HUES48 (cell line): Measurements from ENCODE around the gene DAB1.

ENCODE experiments used
- H3K27ac ChIP-seq: one replicate; pipeline ENCODE4 v1.7.0; 2013; ENCODE audit warnings: low read depth, low read length, inconsistent platforms
- H3K27me3 ChIP-seq: 2 replicates; pipeline ENCODE4 v1.6.1; 2013; ENCODE audit warnings: mild to moderate bottlenecking, low read length; ENCODE audit not compliant: control insufficient read depth, insufficient read depth
- H3K36me3 ChIP-seq: 2 replicates; pipeline ENCODE4 v1.6.1; 2013; ENCODE audit warnings: low read length; ENCODE audit not compliant: control insufficient read depth, insufficient read depth
- H3K4me1 ChIP-seq: 2 replicates; pipeline ENCODE4 v1.6.1; 2013; ENCODE audit warnings: mild to moderate bottlenecking, low read length; ENCODE audit not compliant: control insufficient read depth, insufficient read depth
- H3K4me3 ChIP-seq: 2 replicates; pipeline ENCODE4 v1.5.1; 2013; ENCODE audit warnings: mild to moderate bottlenecking, low read depth, low read length
- H3K9ac ChIP-seq: 2 replicates; pipeline ENCODE4 v1.6.1; 2013; ENCODE audit warnings: mild to moderate bottlenecking, low read depth, low read length, moderate library complexity
- H3K9me3 ChIP-seq: 2 replicates; pipeline ENCODE4 v1.6.1; 2013; ENCODE audit warnings: low read length; ENCODE audit not compliant: control insufficient read depth, insufficient read depth

The DAB1 gene

GRCh38 chr1:56966698-56966999 lies 457.2 kb downstream of the DAB1 start:
- Histone ChIP-seq H3K4me1 (no peaks in the 10 kb centered on the region), H3K36me3 (no peaks in the 10 kb centered on the region), H3K4me3 (no peak overlapping the region), H3K27me3 (no peaks in the 10 kb centered on the region), H3K9ac (no peak overlapping the region), H3K27ac (no peak overlapping the region), H3K9me3 (no peaks in the 10 kb centered on the region)

GRCh38 chr1:56965916-56966697 lies 457.8 kb downstream of the DAB1 start, which contains the start of gene C8B:
C8B (minus strand) TSS chr1:56966015; CDS start chr1:56965948, 67 bp downstream.
- no peaks in the 10 kb centered on the region for H3K27me3 ChIP-seq
- H3K4me3 ChIP-seq = no peak within 1 kb of the TSS
- no peaks in the 10 kb centered on the region for H3K9me3 ChIP-seq
- no peaks in the 10 kb centered on the region for H3K4me1 ChIP-seq
- H3K27ac ChIP-seq = no peak within 1 kb of the TSS
- no peaks in the 10 kb centered on the region for H3K36me3 ChIP-seq
- H3K9ac ChIP-seq = no peak within 1 kb of the TSS

- no peak overlapping the region for H3K9ac ChIP-seq
- no peaks in the 10 kb centered on the region for H3K36me3 ChIP-seq
- no peaks in the 10 kb centered on the region for H3K27me3 ChIP-seq
- H3K4me1 ChIP-seq = no peaks in the 10 kb centered on the region
- H3K4me3 ChIP-seq = no peak overlapping the region
- H3K9me3 ChIP-seq = no peaks in the 10 kb centered on the region
- H3K27ac ChIP-seq = no peak overlapping the region
Measured at GRCh38 chr1:56965191-56965590, 458.7 kb downstream of the DAB1 start.

- Histone ChIP-seq H3K4me3 (no peak overlapping the region), H3K9me3 (no peaks in the 10 kb centered on the region), H3K27ac (no peak overlapping the region), H3K27me3 (no peaks in the 10 kb centered on the region), H3K36me3 (no peaks in the 10 kb centered on the region), H3K4me1 (no peaks in the 10 kb centered on the region), H3K9ac (no peak overlapping the region)
Measured at GRCh38 chr1:56964349-56965017, 459.4 kb downstream of the DAB1 start.

GRCh38 chr1:56963667-56964066 lies 460.2 kb downstream of the DAB1 start:
- H3K9me3 ChIP-seq = no peaks in the 10 kb centered on the region
- no peak overlapping the region for H3K4me3 ChIP-seq
- no peaks in the 10 kb centered on the region for H3K4me1 ChIP-seq
- no peaks in the 10 kb centered on the region for H3K27me3 ChIP-seq
- H3K27ac ChIP-seq = no peak overlapping the region
- H3K36me3 ChIP-seq = no peaks in the 10 kb centered on the region
- no peak overlapping the region for H3K9ac ChIP-seq

GRCh38 chr1:56961426-56961825 lies 462.4 kb downstream of the DAB1 start:
- Histone ChIP-seq H3K9me3 (no peaks in the 10 kb centered on the region), H3K27me3 (no peaks in the 10 kb centered on the region), H3K36me3 (no peaks in the 10 kb centered on the region), H3K27ac (no peak overlapping the region), H3K4me1 (no peaks in the 10 kb centered on the region), H3K4me3 (no peak overlapping the region), H3K9ac (no peak overlapping the region)

- Histone ChIP-seq H3K27me3 (no peaks in the 10 kb centered on the region), H3K9ac (no peak overlapping the region), H3K4me3 (no peak overlapping the region), H3K36me3 (no peaks in the 10 kb centered on the region), H3K27ac (peak overlapping the region; percentile 32), H3K4me1 (no peaks in the 10 kb centered on the region), H3K9me3 (no peaks in the 10 kb centered on the region)
Measured at GRCh38 chr1:56958526-56958925, 465.3 kb downstream of the DAB1 start.

GRCh38 chr1:56957931-56958330 lies 465.9 kb downstream of the DAB1 start:
- H3K4me1 ChIP-seq = no peaks in the 10 kb centered on the region
- no peaks in the 10 kb centered on the region for H3K36me3 ChIP-seq
- no peak overlapping the region for H3K27ac ChIP-seq
- no peak overlapping the region for H3K4me3 ChIP-seq
- no peak overlapping the region for H3K9ac ChIP-seq
- H3K9me3 ChIP-seq = no peaks in the 10 kb centered on the region
- H3K27me3 ChIP-seq = no peaks in the 10 kb centered on the region

- Histone ChIP-seq H3K9ac (no peak overlapping the region), H3K4me1 (no peaks in the 10 kb centered on the region), H3K36me3 (no peaks in the 10 kb centered on the region), H3K27ac (no peak overlapping the region), H3K9me3 (no peaks in the 10 kb centered on the region), H3K27me3 (no peaks in the 10 kb centered on the region), H3K4me3 (no peak overlapping the region)
Measured at GRCh38 chr1:56954664-56955063, 469.2 kb downstream of the DAB1 start.

- Histone ChIP-seq H3K4me3 (no peak overlapping the region), H3K36me3 (no peaks in the 10 kb centered on the region), H3K4me1 (no peaks in the 10 kb centered on the region), H3K9me3 (no peaks in the 10 kb centered on the region), H3K9ac (no peak overlapping the region), H3K27me3 (no peaks in the 10 kb centered on the region), H3K27ac (no peak overlapping the region)
Measured at GRCh38 chr1:56953386-56953785, 470.5 kb downstream of the DAB1 start.

- Histone ChIP-seq H3K4me3 (no peak overlapping the region), H3K27ac (no peak overlapping the region), H3K9ac (no peak overlapping the region), H3K36me3 (no peaks in the 10 kb centered on the region), H3K9me3 (no peaks in the 10 kb centered on the region), H3K4me1 (no peaks in the 10 kb centered on the region), H3K27me3 (no peaks in the 10 kb centered on the region)
Measured at GRCh38 chr1:56952501-56952900, 471.4 kb downstream of the DAB1 start.
